Natural killer cell (primary cell): Measurements from ENCODE around the gene ATG9A. TPM values are rescaled to one million over a fixed set of nuclear protein-coding genes. Genes with fewer than 3 reads are reported as not detected.

ENCODE experiments used
- ATAC-seq, 3 donors: fragments of 150-1000 bp in 2 of 3; fragments of 200-7000 bp in 1 of 3; cut with Tn5 transposase; 1 replicate in 1 of 3; 2 replicates in 2 of 3; pipeline ENCODE4 v1.10.0; 2021; ENCODE audit warnings: mild to moderate bottlenecking in 2 of 3, moderate library complexity in 2 of 3
- DNase-seq, 2 donors: peaks; one replicate each; pipeline versions ENCODE4 v3.0.0 to v3.0.0-alpha.2; 2013 to 2021; ENCODE audit warnings: mixed read lengths in 1 of 2
- H3K27ac ChIP-seq: one replicate; pipeline ENCODE4 v1.5.1; 2013; ENCODE audit warnings: mild to moderate bottlenecking, low read length
- H3K27me3 ChIP-seq: one replicate; pipeline ENCODE4 v1.6.1; 2013; ENCODE audit warnings: low read length; ENCODE audit not compliant: control insufficient read depth, insufficient read depth
- H3K36me3 ChIP-seq: one replicate; pipeline ENCODE4 v1.6.1; 2013; ENCODE audit warnings: low read length; ENCODE audit not compliant: control insufficient read depth, insufficient read depth
- H3K4me1 ChIP-seq: one replicate; pipeline ENCODE4 v1.6.1; 2013; ENCODE audit warnings: low read length; ENCODE audit not compliant: control insufficient read depth, insufficient read depth
- H3K4me3 ChIP-seq: one replicate; pipeline ENCODE4 v1.5.1; 2013; ENCODE audit warnings: low read length
- H3K9me3 ChIP-seq: one replicate; pipeline ENCODE4 v1.6.1; 2013; ENCODE audit warnings: low read length; ENCODE audit not compliant: control insufficient read depth, insufficient read depth
- H3K27ac Mint-ChIP-seq, 2 donors: one replicate each; pipeline ENCODE4 v1.8.0; 2022; ENCODE audit warnings: mild to moderate bottlenecking in 2 of 2, mixed read lengths in 2 of 2, moderate library complexity in 1 of 2
- H3K27me3 Mint-ChIP-seq, 2 donors: one replicate each; pipeline ENCODE4 v1.8.0; 2022; ENCODE audit warnings: low read depth in 2 of 2, mixed read lengths in 2 of 2
- H3K36me3 Mint-ChIP-seq: one replicate; pipeline ENCODE4 v1.8.0; 2022; ENCODE audit warnings: mixed read lengths
- H3K4me1 Mint-ChIP-seq, 2 donors: one replicate each; pipeline ENCODE4 v1.8.0; 2022; ENCODE audit warnings: mixed read lengths in 2 of 2
- H3K4me3 Mint-ChIP-seq: one replicate; pipeline ENCODE4 v1.8.0; 2022; ENCODE audit warnings: mild to moderate bottlenecking, moderate library complexity, mixed read lengths
- H3K9me3 Mint-ChIP-seq, 2 donors: one replicate each; pipeline ENCODE4 v1.8.0; 2022; ENCODE audit warnings: mixed read lengths in 2 of 2
- WGBS: methylation state at CpG from one replicate; pipeline ENCODE4 v1.1.7; 2013; ENCODE audit warnings: missing lambda C conversion rate; ENCODE audit not compliant: insufficient coverage; 5-methylcytosine and 5-hydroxymethylcytosine counted together
- intact Hi-C: fragments of 100-400 bp; cut with micrococcal nuclease; formaldehyde crosslinking; loops from one replicate; pipeline ENCODE4 v1.14.2; 2022
- total RNA-seq, 4 donors: library from RNA; stranded (reverse); fragments of 120-200 nt in 1 of 4; gene quantifications; one replicate each; pipeline versions ENCODE4 v1.2.3 to v1.2.4, GENCODE V29; 2013 to 2022
- TF ChIP-seq, protein P1 (sequence below): fragments of 200-600 bp; IDR thresholded peaks from one replicate; pipeline ENCODE4 v1.8.0; 2022; ENCODE audit warnings: antibody characterized with exemption

Gene ATG9A
- total RNA-seq, 3 donors from 2014 or later (not counting 1 experiment from before 2014, with no cell fraction given): 98.1 to 110 (median 108) TPM

GRCh38 chr2:219199470-219200211 is 29.8 kb downstream of the ATG9A start:
- Mint-ChIP-seq H3K9me3 (no peaks in the 10 kb centered on the region), H3K4me1 (peaks cover 5 to 15% of the 10 kb centered on the region in 2 donors), H3K4me3 (no peak overlapping the region), H3K27me3 (peaks cover 0 to 7% of the 10 kb centered on the region in 2 donors), H3K36me3 (no peaks in the 10 kb centered on the region), H3K27ac (peak overlapping the region in 1 of 2 donors; percentile 86)
- Histone ChIP-seq H3K9me3 (no peaks in the 10 kb centered on the region), H3K27me3 (no peaks in the 10 kb centered on the region), H3K27ac (peak overlapping the region; percentile 18), H3K4me1 (peaks cover 11% of the 10 kb centered on the region), H3K4me3 (no peak overlapping the region), H3K36me3 (no peaks in the 10 kb centered on the region)
- ATAC-seq (no peak), DNase-seq (peak in 1 of 2 donors; percentile 1)
- intact Hi-C loops: no loop called here
- TF ChIP-seq, protein P1, sequence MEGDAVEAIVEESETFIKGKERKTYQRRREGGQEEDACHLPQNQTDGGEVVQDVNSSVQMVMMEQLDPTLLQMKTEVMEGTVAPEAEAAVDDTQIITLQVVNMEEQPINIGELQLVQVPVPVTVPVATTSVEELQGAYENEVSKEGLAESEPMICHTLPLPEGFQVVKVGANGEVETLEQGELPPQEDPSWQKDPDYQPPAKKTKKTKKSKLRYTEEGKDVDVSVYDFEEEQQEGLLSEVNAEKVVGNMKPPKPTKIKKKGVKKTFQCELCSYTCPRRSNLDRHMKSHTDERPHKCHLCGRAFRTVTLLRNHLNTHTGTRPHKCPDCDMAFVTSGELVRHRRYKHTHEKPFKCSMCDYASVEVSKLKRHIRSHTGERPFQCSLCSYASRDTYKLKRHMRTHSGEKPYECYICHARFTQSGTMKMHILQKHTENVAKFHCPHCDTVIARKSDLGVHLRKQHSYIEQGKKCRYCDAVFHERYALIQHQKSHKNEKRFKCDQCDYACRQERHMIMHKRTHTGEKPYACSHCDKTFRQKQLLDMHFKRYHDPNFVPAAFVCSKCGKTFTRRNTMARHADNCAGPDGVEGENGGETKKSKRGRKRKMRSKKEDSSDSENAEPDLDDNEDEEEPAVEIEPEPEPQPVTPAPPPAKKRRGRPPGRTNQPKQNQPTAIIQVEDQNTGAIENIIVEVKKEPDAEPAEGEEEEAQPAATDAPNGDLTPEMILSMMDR: no peak
- WGBS: 95% methylated on average over 11 of the region's 12 CpGs

GRCh38 chr2:219198974-219199373 is 30.5 kb downstream of the ATG9A start:
- Mint-ChIP-seq H3K4me1 (peaks cover 5 to 15% of the 10 kb centered on the region in 2 donors), H3K4me3 (no peak overlapping the region), H3K27me3 (peaks cover 0 to 7% of the 10 kb centered on the region in 2 donors), H3K27ac (peak overlapping the region in 1 of 2 donors; percentile 86), H3K36me3 (no peaks in the 10 kb centered on the region), H3K9me3 (no peaks in the 10 kb centered on the region)
- TF ChIP-seq, protein P1: no peak
- Histone ChIP-seq H3K27ac (no peak overlapping the region), H3K9me3 (no peaks in the 10 kb centered on the region), H3K4me1 (peaks cover 11% of the 10 kb centered on the region), H3K4me3 (no peak overlapping the region), H3K27me3 (no peaks in the 10 kb centered on the region), H3K36me3 (no peaks in the 10 kb centered on the region)
- ATAC-seq (no peak), DNase-seq (peak in 1 of 2 donors; percentile 0)
- intact Hi-C loops: no loop called here
- WGBS: 96% methylated on average over 5 of the region's 5 CpGs

DNA sequence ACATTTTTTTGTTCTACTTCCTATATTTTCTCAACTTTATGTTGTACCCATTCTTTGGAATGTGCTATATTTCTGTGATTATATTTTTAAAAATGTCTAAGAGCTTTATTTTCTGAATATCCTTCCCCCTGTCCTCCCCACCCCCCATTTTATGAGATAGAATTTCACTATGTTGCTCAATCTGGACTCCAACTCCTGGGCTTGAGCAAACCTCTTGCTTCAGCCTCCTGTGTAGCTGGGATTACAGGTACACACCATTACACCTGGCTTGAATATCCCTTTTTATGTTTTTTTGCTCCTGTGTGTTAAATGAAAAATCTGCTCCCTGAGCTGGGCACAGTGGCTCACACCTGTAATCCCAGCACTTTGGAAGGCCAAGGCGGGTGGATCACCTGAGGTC is 32.0 kb downstream of the ATG9A start:
- WGBS: 100% methylated on average over 1 of the region's 1 CpG
- no peaks in the 10 kb centered on the region for H3K36me3 Mint-ChIP-seq
- no peak overlapping the region for H3K4me3 Mint-ChIP-seq
- H3K4me3 ChIP-seq: no peak overlapping the region
- peaks cover 11% of the 10 kb centered on the region for H3K4me1 ChIP-seq
- TF ChIP-seq, protein P1: no peak
- no peak overlapping the region for H3K27ac Mint-ChIP-seq
- H3K9me3 ChIP-seq: no peaks in the 10 kb centered on the region
- DNase-seq (peak in 1 of 2 donors; percentile 0), ATAC-seq (no peak)
- intact Hi-C loops: no loop called here
- no peaks in the 10 kb centered on the region for H3K9me3 Mint-ChIP-seq
- H3K27ac ChIP-seq: no peak overlapping the region
- H3K4me1 Mint-ChIP-seq: peaks cover 5 to 15% of the 10 kb centered on the region in 2 donors
- H3K36me3 ChIP-seq: no peaks in the 10 kb centered on the region
- no peaks in the 10 kb centered on the region for H3K27me3 ChIP-seq
- H3K27me3 Mint-ChIP-seq: peaks cover 0 to 7% of the 10 kb centered on the region in 2 donors
